Measurements from ENCODE around the gene NME3.
A peak's percentile ranks its signal among the peaks of the same experiment; 100 is the strongest.
"Not testable (repeated sequence)": the region's sequence is repeated elsewhere in the genome, so short reads cannot be mapped to it uniquely, and the experiment has no call there.

The NME3 gene

GRCh38 chr16:1745900-1746692 is 25.2 kb downstream of the NME3 start:
- DNase-seq: peak; percentile 99

- DNase-seq: peak; percentile 93
These were observed 26.0 kb downstream of the NME3 start for GRCh38 chr16:1745181-1745899.

GRCh38 chr16:1744338-1744840 is 27.0 kb downstream of the NME3 start:
- DNase-seq: no peak

- peak; percentile 93 for DNase-seq
These were observed 27.7 kb downstream of the NME3 start for GRCh38 chr16:1743376-1744337.

GRCh38 chr16:1741553-1742165 is 29.7 kb downstream of the NME3 start:
- no peak for DNase-seq

GRCh38 chr16:1740781-1741490 is 30.4 kb downstream of the NME3 start:
- DNase-seq: no peak

GRCh38 chr16:1740234-1740633 is 31.1 kb downstream of the NME3 start:
- DNase-seq: no peak

GRCh38 chr16:1734816-1735215 is 36.5 kb downstream of the NME3 start:
- no peak for DNase-seq

GRCh38 chr16:1734123-1734522 is 37.2 kb downstream of the NME3 start:
- DNase-seq: no peak

- DNase-seq: not testable (repeated sequence)
These were observed 38.8 kb downstream of the NME3 start for GRCh38 chr16:1732551-1732987.

GRCh38 chr16:1732071-1732470 is 39.3 kb downstream of the NME3 start:
- no peak for DNase-seq

GRCh38 chr16:1731603-1732002 is 39.7 kb downstream of the NME3 start:
- no peak for DNase-seq

GRCh38 chr16:1731073-1731472 is 40.3 kb downstream of the NME3 start:
- DNase-seq: no peak

GRCh38 chr16:1729445-1729844 is 41.9 kb downstream of the NME3 start:
- DNase-seq: no peak

- no peak for DNase-seq
These were observed 42.3 kb downstream of the NME3 start for GRCh38 chr16:1729026-1729425.

GRCh38 chr16:1727651-1728624 is 43.4 kb downstream of the NME3 start:
- DNase-seq: no peak

- no peak for DNase-seq
These were observed 44.5 kb downstream of the NME3 start for GRCh38 chr16:1726661-1727502.

GRCh38 chr16:1724491-1724890 is 46.9 kb downstream of the NME3 start:
- no peak for DNase-seq

- peak; percentile 8 for DNase-seq
These were observed 47.7 kb downstream of the NME3 start for GRCh38 chr16:1723450-1724147.
